ENCODE results near the gene SACM1L. TPM values are rescaled to one million over a fixed set of nuclear protein-coding genes. Genes with fewer than 3 reads are reported as not detected.

The SACM1L gene
- total and polyA plus RNA-seq, 2 of the 8 experiments (the other 6 are each of a cell fraction or from before 2014, with no cell fraction given): 20.1 to 61.0 TPM

GRCh38 chr3:45666757-45667431 is 22.3 kb upstream of the SACM1L start:
- Histone ChIP-seq H3K14ac (ENCODE audit: insufficient read length) (no peak overlapping the region), H3K79me2 (ENCODE audit: control insufficient read depth in 1 of 2, insufficient read depth in 2 of 2, low read length in 2 of 2) (no peaks in the 10 kb centered on the region), H3K27ac (ENCODE audit: low read depth, low read length) (no peak overlapping the region), H2AK5ac (ENCODE audit: low read depth, low read length) (no peak overlapping the region), H3K4me1 (replicated peaks in 1 of 4; ENCODE audit: control insufficient read depth in 3 of 4, insufficient read depth in 4 of 4, low read length in 3 of 4) (no peaks in the 10 kb centered on the region), H4K8ac (ENCODE audit: extremely low read depth, insufficient read depth, low read length) (no peak overlapping the region), H2BK5ac (ENCODE audit: low read depth, low read length) (no peak overlapping the region), H4K20me1 (replicated peaks in 1 of 2; ENCODE audit: control insufficient read depth in 1 of 2, insufficient read depth in 2 of 2, low read length in 2 of 2) (no peaks in the 10 kb centered on the region), H3K18ac (ENCODE audit: extremely low read depth, low read length) (no peak overlapping the region), H2BK20ac (ENCODE audit: low read length) (no peak overlapping the region), H4K91ac (replicated peaks; ENCODE audit: insufficient read length, low read length) (no peak overlapping the region), H2AFZ (ENCODE audit: low read length) (no peak overlapping the region), H3K27me3 (replicated peaks in 1 of 4; ENCODE audit: control insufficient read depth in 3 of 4, extremely low read depth in 1 of 4, insufficient read depth in 3 of 4, low read length in 3 of 4) (no peaks in the 10 kb centered on the region), H3K9me3 (ENCODE audit: insufficient read depth in 2 of 2, low read depth in 1 of 2, low read length in 1 of 2) (no peaks in the 10 kb centered on the region), H3K23ac (ENCODE audit: insufficient read length) (no peak overlapping the region), H3K56ac (replicated peaks; ENCODE audit: insufficient read length, low read depth, low read length) (no peak overlapping the region), H2BK15ac (ENCODE audit: low read length) (no peak overlapping the region), H3K9ac (replicated peaks in 1 of 4; ENCODE audit: extremely low read depth in 1 of 4, low read depth in 3 of 4, low read length in 3 of 4) (no peak overlapping the region), H3K4me2 (ENCODE audit: insufficient read depth in 1 of 2, low read depth in 2 of 2, low read length in 2 of 2) (no peak overlapping the region), H3K4me3 (ENCODE audit: extremely low read depth in 1 of 4, insufficient read depth in 2 of 4, low read depth in 3 of 4, low read length in 4 of 4) (no peak overlapping the region), H3K79me1 (ENCODE audit: low read depth, low read length) (no peaks in the 10 kb centered on the region), H2BK12ac (ENCODE audit: low read depth, low read length) (no peak overlapping the region), H3K36me3 (ENCODE audit: control insufficient read depth in 2 of 4, insufficient read depth in 4 of 4, low read length in 3 of 4) (peaks cover 5 to 17% (median 8%) of the 10 kb centered on the region in 4 experiments; a peak in 6 of 8 replicates), H3K23me2 (ENCODE audit: low read depth, low read length) (no peaks in the 10 kb centered on the region), H3K4ac (replicated peaks; ENCODE audit: insufficient read length, low read depth, low read length) (no peak overlapping the region), H2BK120ac (replicated peaks; ENCODE audit: low read depth, low read length) (no peak overlapping the region), H4K5ac (ENCODE audit: insufficient read length, low read depth, low read length) (no peak overlapping the region)
- WGBS, 2 experiments (ENCODE audit: extremely low coverage in 1 of 2, insufficient coverage in 1 of 2, insufficient read length in 1 of 2, insufficient replicate concordance in 2 of 2, low coverage in 1 of 2, low lambda C conversion rate in 2 of 2, missing lambda C conversion rate in 1 of 2): 88% methylated on average over 8 of the region's 8 CpGs; no CpG with 5 or more reads in 1 of the 2 experiments
- CTCF ChIA-PET (ENCODE audit: partially characterized antibody): interaction anchor here (0.7 to 6.0 kb wide), 17 partner anchors 11 to 625 kb away, joined by 3 to 36 read pairs (median 4); no protein-coding TSS in a partner anchor
- no peak for FAIRE-seq
- no peak for DNase-seq (ENCODE audit: low read depth in 1 of 2, low spot score in 2 of 2)
- POLR2A ChIA-PET (ENCODE audit: partially characterized antibody): interaction anchor here (0.7 to 0.9 kb wide), 2 partner anchors 10 to 22 kb away, joined by 3 read pairs; no protein-coding TSS in a partner anchor
- TF ChIP-seq POLR2AphosphoS5 (IDR thresholded peaks at IDR 0.05; ENCODE audit: low read depth, low read length): no peak
- TF ChIP-seq KDM1A (IDR thresholded peaks at IDR 0.05; ENCODE audit: borderline replicate concordance, low read length): no peak
- TF ChIP-seq RAD21 (IDR thresholded peaks at IDR 0.05 in 1 of 2, conservative IDR thresholded peaks at IDR 0.05 in 1 of 2; ENCODE audit: low read depth in 2 of 2, low read length in 2 of 2): no peak
- TF ChIP-seq JUND (IDR thresholded peaks at IDR 0.05; ENCODE audit: low read length): no peak
- TF ChIP-seq POLR2A (IDR thresholded peaks at IDR 0.05; ENCODE audit: control extremely low read depth in 1 of 2, low read depth in 2 of 2, low read length in 2 of 2): no peak
- TF ChIP-seq NRF1 (IDR thresholded peaks at IDR 0.05; ENCODE audit: low read depth, low read length): no peak
- TF ChIP-seq NANOG (IDR thresholded peaks at IDR 0.05; ENCODE audit: insufficient read depth, low read depth, low read length, poor library complexity, severe bottlenecking): no peak
- TF ChIP-seq, protein P1, sequence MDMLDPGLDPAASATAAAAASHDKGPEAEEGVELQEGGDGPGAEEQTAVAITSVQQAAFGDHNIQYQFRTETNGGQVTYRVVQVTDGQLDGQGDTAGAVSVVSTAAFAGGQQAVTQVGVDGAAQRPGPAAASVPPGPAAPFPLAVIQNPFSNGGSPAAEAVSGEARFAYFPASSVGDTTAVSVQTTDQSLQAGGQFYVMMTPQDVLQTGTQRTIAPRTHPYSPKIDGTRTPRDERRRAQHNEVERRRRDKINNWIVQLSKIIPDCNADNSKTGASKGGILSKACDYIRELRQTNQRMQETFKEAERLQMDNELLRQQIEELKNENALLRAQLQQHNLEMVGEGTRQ (IDR thresholded peaks at IDR 0.05; ENCODE audit: low read length): no peak
- no peak for TF ChIP-seq TAF1 (IDR thresholded peaks at IDR 0.05; ENCODE audit: low read depth, low read length)
- TF ChIP-seq SP4 (IDR thresholded peaks at IDR 0.05; ENCODE audit: low read length): no peak
- TF ChIP-seq ASH2L (IDR thresholded peaks at IDR 0.05; ENCODE audit: low read length): no peak
- no peak for TF ChIP-seq TBP (IDR thresholded peaks at IDR 0.05; ENCODE audit: low read depth, low read length)
- TF ChIP-seq BCL11A (IDR thresholded peaks at IDR 0.05; ENCODE audit: low read depth in 2 of 2, low read length in 2 of 2): no peak

All from H1 (cell line).